GM12878 (cell line): ENCODE results near the gene NPAS4. TPM values are rescaled to one million over a fixed set of nuclear protein-coding genes. Genes with fewer than 3 reads are reported as not detected.
"Not testable (repeated sequence)": the region's sequence is repeated elsewhere in the genome, so short reads cannot be mapped to it uniquely, and the experiment has no call there.

Experiments
- ATAC-seq: fragments of 200-7000 bp; cut with Tn5 transposase; 3 replicates; pipeline ENCODE4 v1.9.1; 2020; ENCODE audit warnings: mild to moderate bottlenecking, moderate library complexity
- BruUV-seq: library from RNA; stranded (reverse); fragments of 400-500 nt; replicated peaks from 2 replicates; lab custom pipeline; 2021; lab: Mats Ljungman, UMichigan
- CTCF ChIA-PET: fragments of 300-600 bp; sonication (Branson Sonifier 250); formaldehyde crosslinking; extraction: SDS; loops from one replicate; lab custom pipeline; 2021; ENCODE audit warnings: inconsistent platforms; lab: Yijun Ruan, JAX
- POLR2A ChIA-PET: fragments of 350-600 bp; formaldehyde crosslinking; extraction: SDS; loops from one replicate; lab custom pipeline; 2021; ENCODE audit warnings: inconsistent platforms; lab: Charles Lee
- RAD21 ChIA-PET: fragments of 300-600 bp; sonication (Branson Sonifier 250); formaldehyde crosslinking; loops from one replicate; lab custom pipeline; 2023; ENCODE audit warnings: antibody characterized with exemption; ENCODE audit not compliant: unreplicated experiment; lab: Charles Lee
- SMC1A ChIA-PET: fragments of 300-600 bp; sonication (Branson Sonifier 250); formaldehyde crosslinking; loops from one replicate; lab custom pipeline; 2023; ENCODE audit not compliant: unreplicated experiment, uncharacterized antibody; lab: Charles Lee
- DNase-seq: peaks from one replicate; pipeline ENCODE4 v3.0.0-alpha.2; 2011; ENCODE audit warnings: low read depth, low spot score
- FAIRE-seq: peaks from 3 replicates; lab custom pipeline; 2011; peaks lifted over from hg19 to GRCh38; lab: Jason Lieb, UNC
- H2AFZ ChIP-seq: 2 replicates; pipeline ENCODE4 v1.6.0; 2011; ENCODE audit warnings: low read depth, low read length, control low read depth; ENCODE audit not compliant: control insufficient read depth
- H3K27ac ChIP-seq: 2 replicates; pipeline ENCODE4 v1.5.1; 2011; ENCODE audit warnings: control low read depth; ENCODE audit not compliant: control insufficient read depth, insufficient read depth
- H3K27me3 ChIP-seq, 2 experiments: replicated peaks in 1 of 2; 2 replicates each; pipeline versions ENCODE4 v1.6.0 to v1.6.1; 2011; ENCODE audit warnings: low read length in 1 of 2; ENCODE audit not compliant: control insufficient read depth in 2 of 2, insufficient read depth in 2 of 2
- H3K36me3 ChIP-seq, 2 experiments: 2 replicates each; pipeline ENCODE4 v1.5.1; 2011; ENCODE audit warnings: low read length in 1 of 2; ENCODE audit not compliant: control insufficient read depth in 2 of 2, insufficient read depth in 2 of 2
- H3K4me1 ChIP-seq: 2 replicates; pipeline ENCODE4 v1.6.1; 2011; ENCODE audit warnings: mild to moderate bottlenecking, low read length, moderate library complexity, mixed read lengths; ENCODE audit not compliant: control insufficient read depth, insufficient read depth
- H3K4me2 ChIP-seq: 2 replicates; pipeline ENCODE4 v1.6.0; 2011; ENCODE audit warnings: control low read depth; ENCODE audit not compliant: control insufficient read depth, insufficient read depth
- H3K4me3 ChIP-seq: fragments of 200-600 bp; sonication (generic); 2 replicates; pipeline ENCODE4 v1.5.1; 2016
- H3K79me2 ChIP-seq: 2 replicates; pipeline ENCODE4 v1.6.0; 2011; ENCODE audit warnings: low read length; ENCODE audit not compliant: control insufficient read depth, insufficient read depth
- H3K9ac ChIP-seq: 2 replicates; pipeline ENCODE4 v1.8.0; 2011; ENCODE audit warnings: low read length, control low read depth, mixed read lengths; ENCODE audit not compliant: control insufficient read depth, insufficient read depth
- H3K9me3 ChIP-seq: replicated peaks from 3 replicates; pipeline ENCODE4 v1.5.1; 2011; ENCODE audit warnings: mild to moderate bottlenecking, low read length; ENCODE audit not compliant: control insufficient read depth, insufficient read depth
- H4K20me1 ChIP-seq: 2 replicates; pipeline ENCODE4 v1.6.0; 2011; ENCODE audit not compliant: control insufficient read depth, insufficient read depth
- BACH1 ChIP-seq: fragments of 450-650 bp; IDR thresholded peaks from 2 replicates; pipeline ENCODE4 v1.6.1; 2017; ENCODE audit warnings: mild to moderate bottlenecking, borderline replicate concordance
- EP300 ChIP-seq, 2 experiments: fragments of 150-350 bp in 1 of 2; IDR thresholded peaks; 2 replicates each; pipeline ENCODE4 v1.6.1; 2011 to 2012; ENCODE audit warnings: low read depth in 2 of 2, low read length in 2 of 2, borderline replicate concordance in 1 of 2, improper control_type of control experiment in 1 of 2, inconsistent platforms in 1 of 2; ENCODE audit not compliant: control insufficient read depth in 1 of 2
- SMC3 ChIP-seq: IDR thresholded peaks from 2 replicates; pipeline ENCODE4 v1.6.1; 2011; ENCODE audit warnings: low read length, improper control_type of control experiment, borderline replicate concordance
- SP1 ChIP-seq: IDR thresholded peaks from one replicate; pipeline ENCODE4 v1.6.1; 2011; ENCODE audit warnings: low read depth, low read length
- SRF ChIP-seq, 2 experiments: IDR thresholded peaks; 2 replicates each; pipeline ENCODE4 v1.6.1; 2011; ENCODE audit warnings: low read depth in 2 of 2, low read length in 2 of 2, mild to moderate bottlenecking in 1 of 2, moderate library complexity in 1 of 2
- WGBS: methylation state at CpG from one replicate; pipeline ENCODE4 v1.1.6; 2016; ENCODE audit warnings: low lambda C conversion rate; ENCODE audit not compliant: insufficient replicate concordance, insufficient coverage; ENCODE audit errors: missing lambda C conversion rate; 5-methylcytosine and 5-hydroxymethylcytosine counted together
- in situ Hi-C: fragments of 300-500 bp; cut with MboI; formaldehyde crosslinking; loops from 9 replicates; pipeline ENCODE4 v1.14.3; 2018; ENCODE audit warnings: mixed read lengths
- intact Hi-C: fragments of 100-400 bp; cut with micrococcal nuclease; formaldehyde crosslinking; loops from one replicate; pipeline ENCODE4 v1.14.2; 2022; ENCODE audit not compliant: unreplicated experiment
- polyA plus RNA-seq, 11 experiments: library from polyadenylated mRNA; depleted of rRNA in 4 of 11; unstranded in 6 of 11; stranded (reverse) in 5 of 11; fragments of >200 nt; fragmentation: Nextera tagmentation in 4 of 11; fragmentation: Illumina TruSeq in 1 of 11; extraction: Ambion mirVana in 4 of 11; extraction: Trizol in 1 of 11; gene quantifications; 1 replicate in 1 of 11; 2 replicates in 10 of 11; pipeline versions ENCODE4 v1.2.1 to v1.2.3, GENCODE V29; 2011 to 2016; ENCODE audit warnings: inconsistent platforms in 2 of 11, missing spikeins in 2 of 11, low read depth in 1 of 11
- total RNA-seq, 4 experiments: library from RNA; depleted of rRNA in 3 of 4; stranded (reverse); fragments of >200 nt in 3 of 4; fragmentation: Illumina TruSeq in 1 of 4; extraction: Trizol in 1 of 4; gene quantifications; 2 replicates each; pipeline versions ENCODE4 v1.2.1 to v1.2.3, GENCODE V29; 2013 to 2021
- TF ChIP-seq, protein P1 (sequence below): fragments of 450-650 bp; IDR thresholded peaks from 2 replicates; pipeline ENCODE4 v1.6.1; 2018; ENCODE audit warnings: borderline replicate concordance, mild to moderate bottlenecking; ENCODE audit not compliant: partially characterized antibody
- TF ChIP-seq, protein P2 (sequence below): fragments of 450-650 bp; IDR thresholded peaks from 2 replicates; pipeline ENCODE4 v1.6.1; 2018; ENCODE audit warnings: mild to moderate bottlenecking, low read depth, moderate library complexity; ENCODE audit not compliant: partially characterized antibody

NPAS4 gene
- total and polyA plus RNA-seq, 10 of the 15 experiments (the other 5 are each of a cell fraction or from before 2014, with no cell fraction given), result 0.03 to 0.18 (median 0.06) TPM; not detected in 7

DNA sequence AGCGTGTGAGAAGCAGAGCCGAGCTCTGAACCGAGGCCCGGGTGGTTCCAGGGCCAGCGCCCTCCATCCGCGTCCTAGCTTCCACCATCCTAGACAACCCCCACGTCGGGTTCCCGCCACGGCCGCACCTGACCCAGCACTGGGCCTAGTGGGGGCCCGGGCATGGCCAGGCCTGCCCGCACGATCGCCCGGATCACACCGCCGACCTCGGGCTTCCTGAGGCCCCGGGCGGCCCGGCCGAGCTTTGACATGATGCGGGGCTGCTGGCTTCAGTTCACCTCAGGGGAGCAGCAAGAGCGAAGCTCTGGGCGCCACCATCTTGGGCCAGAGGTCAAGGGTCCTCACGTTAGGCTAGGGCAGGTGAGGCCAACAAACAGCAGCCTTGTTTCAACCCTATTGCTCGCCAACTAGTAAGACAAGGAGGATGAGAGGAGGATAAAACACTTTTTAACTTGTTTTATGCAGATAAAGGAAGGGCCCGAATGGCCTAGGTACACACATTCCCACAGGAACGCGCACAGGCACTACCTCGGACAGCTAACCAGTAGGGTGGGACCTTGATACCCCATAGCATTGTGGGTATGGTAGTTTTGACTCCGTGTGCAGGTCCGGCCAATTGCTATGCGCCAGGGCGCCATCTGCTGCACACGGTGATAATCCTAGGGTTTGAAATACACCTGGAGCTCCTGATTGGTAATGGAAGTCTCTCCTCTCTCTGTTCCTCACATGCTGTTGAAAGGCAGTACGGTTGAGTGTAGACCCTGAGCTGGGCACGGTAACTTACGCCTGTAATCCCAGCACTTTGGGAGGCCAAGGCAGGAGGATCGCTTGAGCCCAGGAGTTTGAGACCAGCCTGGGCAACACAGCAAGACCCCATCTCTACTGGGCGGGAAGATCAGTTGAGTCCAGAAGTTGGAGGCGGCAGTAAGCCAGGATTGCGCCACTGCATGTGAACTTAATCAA is 17.9 kb downstream of the NPAS4 start, which contains the start of gene MRPL11 (continued):
- TF ChIP-seq, protein P1, sequence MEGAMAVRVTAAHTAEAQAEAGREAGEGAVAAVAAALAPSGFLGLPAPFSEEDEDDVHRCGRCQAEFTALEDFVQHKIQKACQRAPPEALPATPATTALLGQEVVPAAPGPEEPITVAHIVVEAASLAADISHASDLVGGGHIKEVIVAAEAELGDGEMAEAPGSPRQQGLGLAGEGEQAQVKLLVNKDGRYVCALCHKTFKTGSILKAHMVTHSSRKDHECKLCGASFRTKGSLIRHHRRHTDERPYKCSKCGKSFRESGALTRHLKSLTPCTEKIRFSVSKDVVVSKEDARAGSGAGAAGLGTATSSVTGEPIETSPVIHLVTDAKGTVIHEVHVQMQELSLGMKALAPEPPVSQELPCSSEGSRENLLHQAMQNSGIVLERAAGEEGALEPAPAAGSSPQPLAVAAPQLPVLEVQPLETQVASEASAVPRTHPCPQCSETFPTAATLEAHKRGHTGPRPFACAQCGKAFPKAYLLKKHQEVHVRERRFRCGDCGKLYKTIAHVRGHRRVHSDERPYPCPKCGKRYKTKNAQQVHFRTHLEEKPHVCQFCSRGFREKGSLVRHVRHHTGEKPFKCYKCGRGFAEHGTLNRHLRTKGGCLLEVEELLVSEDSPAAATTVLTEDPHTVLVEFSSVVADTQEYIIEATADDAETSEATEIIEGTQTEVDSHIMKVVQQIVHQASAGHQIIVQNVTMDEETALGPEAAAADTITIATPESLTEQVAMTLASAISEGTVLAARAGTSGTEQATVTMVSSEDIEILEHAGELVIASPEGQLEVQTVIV, result peak; percentile 75
- TF ChIP-seq BACH1, result 0 out of 2 replicates have a peak, but pooled peaks have one; percentile 45
- no peak for TF ChIP-seq SRF (IDR thresholded peaks at IDR 0.05; ENCODE audit: low read depth in 2 of 2, low read length in 2 of 2)
- TF ChIP-seq SP1, result peak; percentile 53
- TF ChIP-seq, protein P2, sequence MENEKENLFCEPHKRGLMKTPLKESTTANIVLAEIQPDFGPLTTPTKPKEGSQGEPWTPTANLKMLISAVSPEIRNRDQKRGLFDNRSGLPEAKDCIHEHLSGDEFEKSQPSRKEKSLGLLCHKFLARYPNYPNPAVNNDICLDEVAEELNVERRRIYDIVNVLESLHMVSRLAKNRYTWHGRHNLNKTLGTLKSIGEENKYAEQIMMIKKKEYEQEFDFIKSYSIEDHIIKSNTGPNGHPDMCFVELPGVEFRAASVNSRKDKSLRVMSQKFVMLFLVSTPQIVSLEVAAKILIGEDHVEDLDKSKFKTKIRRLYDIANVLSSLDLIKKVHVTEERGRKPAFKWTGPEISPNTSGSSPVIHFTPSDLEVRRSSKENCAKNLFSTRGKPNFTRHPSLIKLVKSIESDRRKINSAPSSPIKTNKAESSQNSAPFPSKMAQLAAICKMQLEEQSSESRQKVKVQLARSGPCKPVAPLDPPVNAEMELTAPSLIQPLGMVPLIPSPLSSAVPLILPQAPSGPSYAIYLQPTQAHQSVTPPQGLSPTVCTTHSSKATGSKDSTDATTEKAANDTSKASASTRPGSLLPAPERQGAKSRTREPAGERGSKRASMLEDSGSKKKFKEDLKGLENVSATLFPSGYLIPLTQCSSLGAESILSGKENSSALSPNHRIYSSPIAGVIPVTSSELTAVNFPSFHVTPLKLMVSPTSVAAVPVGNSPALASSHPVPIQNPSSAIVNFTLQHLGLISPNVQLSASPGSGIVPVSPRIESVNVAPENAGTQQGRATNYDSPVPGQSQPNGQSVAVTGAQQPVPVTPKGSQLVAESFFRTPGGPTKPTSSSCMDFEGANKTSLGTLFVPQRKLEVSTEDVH, result peak; percentile 66
- TF ChIP-seq EP300 (IDR thresholded peaks at IDR 0.05; ENCODE audit: borderline replicate concordance in 1 of 2, control insufficient read depth in 1 of 2, low read depth in 2 of 2, low read length in 2 of 2), result no peak
- peak; percentile 53; the same call in 1 of the 2 replicates for TF ChIP-seq SMC3

DNA sequence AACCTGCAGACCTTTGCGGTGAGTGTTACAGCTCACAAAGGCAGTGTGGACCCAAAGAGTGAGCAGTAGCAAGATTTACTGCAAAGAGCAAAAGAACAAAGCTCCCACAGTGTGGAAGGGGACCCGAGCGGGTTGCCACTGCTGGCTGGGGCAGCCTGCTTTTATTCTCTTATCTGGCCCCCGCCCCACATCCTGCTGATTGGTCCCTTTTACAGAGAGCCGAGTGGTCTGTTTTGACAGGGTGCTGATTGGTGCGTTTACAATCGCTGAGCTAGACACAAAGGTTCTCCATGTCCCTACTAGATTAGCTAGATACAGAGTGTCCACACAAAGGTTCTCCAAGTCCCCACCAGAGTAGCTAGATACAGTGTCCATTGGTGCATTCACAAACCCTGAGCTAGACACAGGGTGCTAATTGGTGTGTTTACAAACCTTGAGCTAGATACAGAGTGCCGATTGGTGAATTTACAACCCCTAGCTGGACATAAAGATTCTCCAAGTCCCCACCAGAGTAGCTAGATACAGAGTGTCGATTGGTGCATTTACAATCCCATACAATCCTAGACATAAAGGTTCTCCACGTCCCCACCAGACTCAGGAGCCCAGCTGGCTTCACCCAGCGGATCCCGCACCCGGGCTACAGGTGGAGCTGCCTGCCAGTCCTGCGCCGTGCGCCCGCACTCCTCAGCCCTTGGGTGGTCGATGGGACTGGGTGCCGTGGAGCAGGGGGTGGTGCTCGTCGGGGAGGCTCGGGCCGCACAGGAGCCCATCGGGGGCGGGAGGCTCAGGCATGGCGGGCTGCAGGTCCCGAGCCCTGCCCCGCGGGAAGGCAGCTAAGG is 19.5 kb downstream of the NPAS4 start:
- H2AFZ ChIP-seq, ATAC-seq, H3K79me2 ChIP-seq, H3K4me3 ChIP-seq, BruUV-seq, DNase-seq, H3K4me2 ChIP-seq, H4K20me1 ChIP-seq, FAIRE-seq, H3K9me3 ChIP-seq, H3K27me3 ChIP-seq, in situ Hi-C loops, H3K27ac ChIP-seq, H3K36me3 ChIP-seq, H3K4me1 ChIP-seq, intact Hi-C loops, H3K9ac ChIP-seq: not testable (repeated sequence)
- 69% methylated on average over 23 of the region's 29 CpGs for WGBS
- SMC1A ChIA-PET, result interaction anchor here (1.4 to 1.5 kb wide), 2 partner anchors 39 to 238 kb away, joined by 3 to 4 read pairs; no protein-coding TSS in a partner anchor
- CTCF ChIA-PET, result interaction anchor here (0.7 to 5.1 kb wide), 8 partner anchors 11 to 238 kb away, joined by 3 to 46 read pairs (median 30); partner anchors contain the start of genes DPP3, PELI3 and RBM4B
- POLR2A ChIA-PET, result interaction anchor here (0.6 kb wide), 1 partner anchor 76 kb away, joined by 8 read pairs; no protein-coding TSS in a partner anchor
- RAD21 ChIA-PET, result interaction anchor here (0.6 to 2.2 kb wide), 6 partner anchors 19 to 238 kb away, joined by 4 to 19 read pairs (median 4); partner anchors contain the start of gene PELI3
